ENCODE data around the gene STK10. TPM values are rescaled to one million over a fixed set of nuclear protein-coding genes. Genes with fewer than 3 reads are reported as not detected.

Gene STK10
- total RNA-seq, 4 donors from 2014 or later, result 32.6 to 61.6 (median 43.1) TPM

GRCh38 chr5:172140866-172141265 is 47.2 kb downstream of the STK10 start:
- TF ChIP-seq CTCF (IDR thresholded peaks at IDR 0.05; ENCODE audit: low read depth), result no peak

- no peak for TF ChIP-seq CTCF (IDR thresholded peaks at IDR 0.05; ENCODE audit: low read depth)
Observed at GRCh38 chr5:172140120-172140519, 47.9 kb downstream of the STK10 start.

- no peak for TF ChIP-seq CTCF (IDR thresholded peaks at IDR 0.05; ENCODE audit: low read depth)
Observed at GRCh38 chr5:172137046-172137445, 51.0 kb downstream of the STK10 start.

GRCh38 chr5:172133359-172134029 is 54.5 kb downstream of the STK10 start:
- no peak for TF ChIP-seq CTCF (IDR thresholded peaks at IDR 0.05; ENCODE audit: low read depth)

GRCh38 chr5:172131690-172132089 is 56.3 kb downstream of the STK10 start:
- no peak for TF ChIP-seq CTCF (IDR thresholded peaks at IDR 0.05; ENCODE audit: low read depth)

GRCh38 chr5:172129256-172129910 is 58.6 kb downstream of the STK10 start:
- no peak for TF ChIP-seq CTCF (IDR thresholded peaks at IDR 0.05; ENCODE audit: low read depth)

- TF ChIP-seq CTCF (IDR thresholded peaks at IDR 0.05; ENCODE audit: low read depth), result no peak
Observed at GRCh38 chr5:172127581-172127980, 60.4 kb downstream of the STK10 start.
